Panc1 (cell line): ENCODE results near the gene TAAR6. TPM values are rescaled to one million over a fixed set of nuclear protein-coding genes. Genes with fewer than 3 reads are reported as not detected.

Experiments used
- ATAC-seq: fragments of 200-7000 bp; cut with Tn5 transposase; 2 replicates; pipeline ENCODE4 v1.9.1; 2020; ENCODE audit warnings: mild to moderate bottlenecking, moderate library complexity
- BruUV-seq: library from RNA; stranded (reverse); fragments of 400-500 nt; replicated peaks from 2 replicates; lab custom pipeline; 2021; lab: Mats Ljungman, UMichigan
- CTCF ChIA-PET: fragments of 300-600 bp; sonication (Branson Sonifier 250); formaldehyde crosslinking; loops from one replicate; lab custom pipeline; 2022; ENCODE audit warnings: antibody characterized with exemption; lab: Charles Lee
- POLR2A ChIA-PET: fragments of 300-600 bp; sonication (Branson Sonifier 250); formaldehyde crosslinking; loops from one replicate; lab custom pipeline; 2022; ENCODE audit warnings: antibody characterized with exemption; lab: Charles Lee
- DNase-seq: peaks from one replicate; pipeline ENCODE4 v3.0.0-alpha.2; 2010; ENCODE audit warnings: low read depth, low spot score
- H3K27ac ChIP-seq: 2 replicates; pipeline ENCODE4 v1.5.1; 2011; ENCODE audit warnings: mild to moderate bottlenecking, low read length, inconsistent platforms
- H3K27me3 ChIP-seq: fragments of 200-500 bp; sonication (Bioruptor generic); 2 replicates; pipeline ENCODE4 v1.6.0; 2014; ENCODE audit warnings: low read length, inconsistent platforms; ENCODE audit not compliant: control insufficient read depth, insufficient read depth
- H3K36me3 ChIP-seq: fragments of 200-500 bp; sonication (Bioruptor generic); 2 replicates; pipeline ENCODE4 v1.5.1; 2014; ENCODE audit warnings: inconsistent platforms, mild to moderate bottlenecking, low read length, moderate library complexity; ENCODE audit not compliant: control insufficient read depth, insufficient read depth
- H3K4me1 ChIP-seq: 2 replicates; pipeline ENCODE4 v1.5.1; 2011; ENCODE audit warnings: inconsistent platforms, mild to moderate bottlenecking, low read length, moderate library complexity; ENCODE audit not compliant: control insufficient read depth, insufficient read depth
- H3K4me3 ChIP-seq, 2 experiments: 2 replicates each; pipeline ENCODE4 v1.5.1; 2011 to 2012; ENCODE audit warnings: low read depth in 2 of 2, low read length in 2 of 2, mild to moderate bottlenecking in 2 of 2, inconsistent platforms in 1 of 2, moderate library complexity in 1 of 2
- H3K9me3 ChIP-seq: fragments of 200-500 bp; sonication (Bioruptor generic); 2 replicates; pipeline ENCODE4 v1.5.1; 2014; ENCODE audit warnings: low read depth, mild to moderate bottlenecking, inconsistent platforms, low read length, moderate library complexity; ENCODE audit not compliant: control insufficient read depth, insufficient read depth
- CTCF ChIP-seq: fragments of 450-650 bp; IDR thresholded peaks from 2 replicates; pipeline ENCODE4 v1.5.1; 2017; ENCODE audit warnings: mild to moderate bottlenecking
- POLR2AphosphoS5 ChIP-seq: IDR thresholded peaks from 2 replicates; pipeline ENCODE4 v1.6.1; 2012; ENCODE audit warnings: mild to moderate bottlenecking, low read depth, low read length, moderate library complexity
- REST ChIP-seq, 2 experiments: IDR thresholded peaks; 2 replicates each; pipeline ENCODE4 v1.6.1; 2011 to 2012; ENCODE audit warnings: low read depth in 2 of 2, control low read depth in 1 of 2, low read length in 1 of 2, mild to moderate bottlenecking in 1 of 2, moderate library complexity in 1 of 2; ENCODE audit not compliant: insufficient read depth in 1 of 2
- SIN3A ChIP-seq: IDR thresholded peaks from 2 replicates; pipeline ENCODE4 v1.6.1; 2012; ENCODE audit warnings: low read depth, mild to moderate bottlenecking, low read length, moderate library complexity, borderline replicate concordance; ENCODE audit not compliant: insufficient read depth
- TCF7L2 ChIP-seq: IDR thresholded peaks from 2 replicates; pipeline ENCODE4 v1.6.1; 2011; ENCODE audit warnings: mild to moderate bottlenecking, low read depth, low read length, inconsistent platforms
- in situ Hi-C: cut with HindIII; loops from 2 replicates; pipeline ENCODE4 v1.10.0; 2016; ENCODE audit warnings: low sequenced_read_pairs, low pct_unique_long_range_greater_than_20kb
- intact Hi-C: fragments of 100-400 bp; cut with micrococcal nuclease; formaldehyde crosslinking; loops from one replicate; pipeline ENCODE4 v1.10.0; 2022; ENCODE audit not compliant: unreplicated experiment
- total RNA-seq: library from RNA; stranded (reverse); gene quantifications from one replicate; pipeline ENCODE4 v1.2.1, GENCODE V29; 2021; ENCODE audit not compliant: unreplicated experiment

Gene TAAR6
- total RNA-seq, 1 experiment from 2014 or later = not detected

- Histone ChIP-seq H3K36me3 (no peaks in the 10 kb centered on the region), H3K4me1 (no peaks in the 10 kb centered on the region), H3K27ac (no peak overlapping the region), H3K9me3 (no peaks in the 10 kb centered on the region), H3K4me3 (no peak overlapping the region), H3K27me3 (no peaks in the 10 kb centered on the region)
- intact Hi-C loops = no loop called here
- no peak for ATAC-seq
- CTCF ChIA-PET = no interaction called here
- TF ChIP-seq POLR2AphosphoS5 (no peak), CTCF (no peak), SIN3A (no peak), TCF7L2 (no peak), REST (IDR thresholded peaks at IDR 0.05; ENCODE audit: insufficient read depth in 1 of 2, low read depth in 2 of 2, low read length in 1 of 2) (no peak)
- DNase-seq = no peak
- in situ Hi-C loops = no loop called here
- BruUV-seq = no TSS peak
- POLR2A ChIA-PET = no interaction called here
These were observed 952 bp upstream of the TAAR6 start for GRCh38 chr6:132569170-132569569.

GRCh38 chr6:132571774-132572173, 1.7 kb downstream of the TAAR6 start:
- ATAC-seq = no peak
- DNase-seq = no peak
- intact Hi-C loops = no loop called here
- Histone ChIP-seq H3K36me3 (no peaks in the 10 kb centered on the region), H3K4me3 (no peak overlapping the region), H3K4me1 (no peaks in the 10 kb centered on the region), H3K9me3 (no peaks in the 10 kb centered on the region), H3K27me3 (no peaks in the 10 kb centered on the region), H3K27ac (no peak overlapping the region)
- ChIA-PET CTCF (no interaction called here), POLR2A (no interaction called here)
- TF ChIP-seq SIN3A (no peak), POLR2AphosphoS5 (no peak), TCF7L2 (no peak), CTCF (no peak), REST (IDR thresholded peaks at IDR 0.05; ENCODE audit: insufficient read depth in 1 of 2, low read depth in 2 of 2, low read length in 1 of 2) (no peak)
- BruUV-seq = no TSS peak
- in situ Hi-C loops = no loop called here
